Ovary (tissue), 9 donors: ENCODE data around the gene BGN. TPM values are rescaled to one million over a fixed set of nuclear protein-coding genes. Genes with fewer than 3 reads are reported as not detected.

Experiments used
- DNase-seq, 5 donors: peaks; one replicate each; pipeline ENCODE4 v3.0.0-alpha.2; 2019 to 2020
- H3K27ac ChIP-seq, 2 donors: fragments of 200-600 bp; one replicate each; pipeline versions ENCODE4 v1.5.1 to v1.8.0; 2019 to 2022
- H3K27me3 ChIP-seq: fragments of 200-600 bp; one replicate; pipeline ENCODE4 v1.8.0; 2022
- H3K36me3 ChIP-seq: fragments of 200-600 bp; sonication (generic); one replicate; pipeline ENCODE4 v1.5.1; 2019
- H3K4me1 ChIP-seq: one replicate; pipeline ENCODE4 v1.8.1; 2013; ENCODE audit warnings: mild to moderate bottlenecking, moderate library complexity; ENCODE audit not compliant: insufficient read depth
- H3K4me3 ChIP-seq: fragments of 200-600 bp; sonication (generic); one replicate; pipeline ENCODE4 v1.5.1; 2017
- H3K9me3 ChIP-seq, 2 donors: fragments of 200-600 bp in 1 of 2; sonication (generic) in 1 of 2; one replicate each; pipeline versions ENCODE4 v1.5.1 to v1.8.1; 2013 to 2019; ENCODE audit warnings: mild to moderate bottlenecking in 1 of 2, moderate library complexity in 1 of 2
- CTCF ChIP-seq, 3 donors: fragments of 450-650 bp in 2 of 3; fragments of 200-600 bp in 1 of 3; IDR thresholded peaks; one replicate each; pipeline versions ENCODE4 v1.5.1 to v1.8.0; 2016 to 2022; ENCODE audit warnings: antibody characterized with exemption in 3 of 3, mild to moderate bottlenecking in 1 of 3
- EP300 ChIP-seq: sonication (generic); formaldehyde crosslinking; IDR thresholded peaks from one replicate; pipeline ENCODE4 v1.6.1; 2017; ENCODE audit warnings: antibody characterized with exemption
- POLR2A ChIP-seq: fragments of 450-650 bp; IDR thresholded peaks from one replicate; pipeline ENCODE4 v1.6.1; 2017; ENCODE audit warnings: antibody characterized with exemption, mild to moderate bottlenecking, moderate library complexity
- WGBS, 3 donors: extraction: QIAGEN DNeasy Blood & Tissue Kit in 1 of 3; methylation state at CpG; one replicate each; pipeline versions ENCODE4 v1.1.5 to v1.1.7; 2013 to 2017; 5-methylcytosine and 5-hydroxymethylcytosine counted together
- intact Hi-C, 4 donors: fragments of 100-400 bp; cut with DNase I; formaldehyde crosslinking; loops; one replicate each; pipeline versions ENCODE4 v1.11.0 to v1.15.1; 2022 to 2023
- polyA plus RNA-seq, 2 donors: library from polyadenylated mRNA; stranded (reverse); fragments of 200-250 nt in 1 of 2; fragments of 350-450 nt in 1 of 2; fragmentation: Illumina TruSeq in 1 of 2; extraction: RNeasy Lipid Tissue Mini Kit (QIAGEN cat#74804) in 1 of 2; gene quantifications; one replicate each; pipeline ENCODE4 v1.2.3, GENCODE V29; 2013 to 2014
- total RNA-seq, 7 donors: library from RNA; depleted of rRNA in 2 of 7; stranded (reverse); fragments of >200 nt in 2 of 7; fragmentation: NEBNext Ultra II Directional in 3 of 7; extraction: Animal tissue kit (Norgen Biotek cat#: 25700) in 3 of 7; gene quantifications; one replicate each; pipeline versions ENCODE4 v1.1.0 to v1.2.4, GENCODE V29; 2016 to 2023
- donor health status: DM: no; HTN: no; CAD: no; lungs with moderate emphysema.
- donor health status: DM: no; HTN: no; CAD: no.
- donor health status: Bipolar disorder and iron deficiency.
- donor health status: DM: yes; HTN: yes; CAD: no.
- donor health status: DM: no; HTN: no; CAD: no.
- donor health status: DM: yes; HTN: yes; CAD: no.

The BGN gene
- total and polyA plus RNA-seq, 9 donors: 10.0 to 81.7 (median 48.5) TPM

GRCh38 chrX:153475751-153476281 lies 19.0 kb upstream of the BGN start:
- no peak for DNase-seq
- WGBS, 3 donors: 79 to 84% (median 81%) methylated on average over 11 of the region's 11 CpGs
- no peaks in the 10 kb centered on the region for H3K9me3 ChIP-seq
- peak overlapping the region in 1 of 2 donors; percentile 57 for H3K27ac ChIP-seq
- intact Hi-C loops: no loop called here
- no peak overlapping the region for H3K4me3 ChIP-seq
- no peak for TF ChIP-seq POLR2A
- TF ChIP-seq CTCF (IDR thresholded peaks at IDR 0.05): no peak
- TF ChIP-seq EP300: no peak
- peaks cover 7% of the 10 kb centered on the region for H3K4me1 ChIP-seq
- H3K27me3 ChIP-seq: no peaks in the 10 kb centered on the region
- H3K36me3 ChIP-seq: no peaks in the 10 kb centered on the region

GRCh38 chrX:153476666-153477363 lies 18.0 kb upstream of the BGN start:
- Histone ChIP-seq H3K4me3 (no peak overlapping the region), H3K9me3 (no peaks in the 10 kb centered on the region), H3K27me3 (no peaks in the 10 kb centered on the region), H3K4me1 (peaks cover 7% of the 10 kb centered on the region), H3K36me3 (no peaks in the 10 kb centered on the region), H3K27ac (peak overlapping the region in 1 of 2 donors; percentile 57)
- intact Hi-C loops: no loop called here
- DNase-seq: peak in 3 of 5 donors; percentile 54 to 58 (median 57)
- 37 to 50% (median 48%) methylated on average over 15 to 16 of the region's 16 CpGs for WGBS, 3 donors
- TF ChIP-seq POLR2A: no peak
- TF ChIP-seq EP300: no peak
- TF ChIP-seq CTCF (IDR thresholded peaks at IDR 0.05): no peak

GRCh38 chrX:153477364-153477857 lies 17.4 kb upstream of the BGN start:
- Histone ChIP-seq H3K36me3 (no peaks in the 10 kb centered on the region), H3K27ac (peak overlapping the region in 1 of 2 donors; percentile 57), H3K4me3 (no peak overlapping the region), H3K9me3 (no peaks in the 10 kb centered on the region), H3K27me3 (no peaks in the 10 kb centered on the region), H3K4me1 (peaks cover 8% of the 10 kb centered on the region)
- DNase-seq: no peak
- TF ChIP-seq CTCF (IDR thresholded peaks at IDR 0.05) (no peak), POLR2A (no peak), EP300 (no peak)
- intact Hi-C loops: no loop called here
- 63 to 68% (median 67%) methylated on average over 10 to 11 of the region's 11 CpGs for WGBS, 3 donors

- no peaks in the 10 kb centered on the region for H3K27me3 ChIP-seq
- DNase-seq: no peak
- H3K9me3 ChIP-seq: no peaks in the 10 kb centered on the region
- peaks cover 11% of the 10 kb centered on the region for H3K4me1 ChIP-seq
- no peak overlapping the region for H3K4me3 ChIP-seq
- WGBS, 3 donors: 80 to 87% (median 81%) methylated on average over 9 of the region's 9 CpGs
- TF ChIP-seq POLR2A (no peak), CTCF (IDR thresholded peaks at IDR 0.05) (no peak), EP300 (no peak)
- no peak overlapping the region for H3K27ac ChIP-seq
- intact Hi-C loops: no loop called here
- no peaks in the 10 kb centered on the region for H3K36me3 ChIP-seq
Measured at GRCh38 chrX:153477901-153478300, 16.9 kb upstream of the BGN start.
